Hematopoietic multipotent progenitor cell (in vitro differentiated cells): ENCODE results near the gene BATF2. TPM values are rescaled to one million over a fixed set of nuclear protein-coding genes. Genes with fewer than 3 reads are reported as not detected.

Experiments
- DNase-seq, 3 donors: peaks; one replicate each; pipeline ENCODE4 v3.0.0-alpha.2; 2011 to 2015; ENCODE audit warnings: low read depth in 2 of 3, low spot score in 2 of 3
- small RNA-seq: library from RNA; depleted of rRNA; stranded (forward); fragments of <200 nt; gene quantifications from one replicate; pipeline ENCODE3, GENCODE V24; 2012
- total RNA-seq: library from RNA; depleted of rRNA; stranded (reverse); fragments of >200 nt; gene quantifications from one replicate; pipeline ENCODE4 v1.2.3, GENCODE V29; 2012

Gene BATF2
- total RNA-seq, 1 donor: 0.81 TPM

DNA sequence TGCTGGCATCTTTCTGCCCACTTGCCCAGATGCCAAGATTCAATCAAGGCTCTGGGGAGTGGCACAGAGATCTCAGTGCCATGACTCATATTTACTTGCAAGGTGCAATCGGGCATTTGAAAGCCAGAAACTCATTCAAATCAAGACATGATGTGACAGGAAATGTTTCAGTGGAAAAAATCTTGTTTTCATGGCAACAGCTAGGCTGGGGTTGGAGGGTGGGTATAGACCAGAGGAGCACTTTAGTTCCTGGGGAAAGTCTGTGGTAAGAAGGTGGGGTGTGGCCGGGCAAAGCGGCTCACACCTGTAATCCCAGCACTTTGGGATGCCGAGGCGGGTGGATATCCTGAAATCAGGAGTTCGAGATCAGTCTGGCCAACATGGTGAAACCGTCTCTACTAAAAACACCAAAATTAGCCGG, 26.0 kb downstream of the BATF2 start:
- DNase-seq: peak in 1 of 3 donors; percentile 24

DNA sequence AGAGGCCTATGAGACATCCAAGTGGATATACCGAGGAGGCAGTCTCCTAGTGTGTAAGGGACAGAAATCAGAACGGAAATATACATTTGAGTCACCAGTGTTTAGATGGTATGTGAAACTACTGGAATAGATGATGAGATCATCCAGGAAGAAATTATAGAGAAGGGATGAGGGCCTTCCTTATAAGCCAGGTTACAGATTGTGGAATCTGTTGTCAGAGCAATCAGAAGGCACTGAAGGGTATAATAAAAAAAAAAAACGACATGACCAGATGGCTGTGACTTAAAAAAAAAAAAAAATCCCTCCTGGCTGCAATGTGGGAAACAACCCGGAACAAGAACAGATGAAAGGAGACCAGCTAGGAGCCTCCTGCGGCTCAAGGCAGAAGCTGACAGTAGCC, 27.6 kb downstream of the BATF2 start:
- DNase-seq: no peak

DNA sequence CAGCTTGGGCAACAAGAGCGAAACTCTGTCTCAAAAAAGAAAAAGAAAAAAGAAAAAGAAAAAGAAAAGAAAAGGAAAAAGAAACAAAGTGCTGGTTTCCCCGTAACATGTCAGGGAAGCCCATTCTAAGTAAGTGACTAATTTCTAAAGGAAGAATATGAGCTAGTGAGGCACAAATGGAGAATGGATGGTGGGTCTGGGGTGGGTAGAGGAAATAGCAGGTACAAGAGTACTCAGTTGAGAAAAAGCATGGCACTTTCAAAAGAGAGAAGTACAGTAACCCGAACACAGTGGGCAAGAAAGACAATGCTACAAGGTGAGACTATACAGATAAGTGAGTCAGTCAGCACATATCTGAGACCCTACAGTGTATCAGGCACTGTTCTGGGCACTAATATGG, 29.4 kb downstream of the BATF2 start:
- DNase-seq: no peak

DNA sequence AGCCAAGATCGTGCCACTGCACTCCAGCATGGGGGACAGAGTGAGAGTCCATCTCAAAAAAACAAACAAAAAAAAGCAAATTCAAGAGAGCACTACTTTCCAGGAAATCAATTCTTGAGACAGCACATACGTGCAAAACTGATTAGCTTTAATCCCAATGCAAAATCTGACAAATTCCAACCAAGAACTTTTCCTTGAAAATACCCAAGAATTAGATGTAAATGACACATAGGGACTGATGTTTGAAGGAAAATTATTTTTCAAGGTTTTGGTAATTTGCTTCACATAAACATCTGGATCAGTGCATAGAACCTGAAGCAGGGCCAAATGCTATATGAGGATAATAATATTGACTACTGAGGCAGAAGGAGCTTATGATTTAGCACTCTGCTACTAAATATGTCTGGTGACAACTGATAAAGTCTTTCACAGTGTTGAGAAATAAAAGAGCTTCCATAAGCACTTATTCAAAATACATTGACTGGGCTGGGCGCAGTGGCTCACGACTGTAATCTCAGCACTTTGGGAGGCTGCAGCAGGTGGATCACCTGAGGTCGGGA, 33.6 kb downstream of the BATF2 start:
- no peak for DNase-seq

DNA sequence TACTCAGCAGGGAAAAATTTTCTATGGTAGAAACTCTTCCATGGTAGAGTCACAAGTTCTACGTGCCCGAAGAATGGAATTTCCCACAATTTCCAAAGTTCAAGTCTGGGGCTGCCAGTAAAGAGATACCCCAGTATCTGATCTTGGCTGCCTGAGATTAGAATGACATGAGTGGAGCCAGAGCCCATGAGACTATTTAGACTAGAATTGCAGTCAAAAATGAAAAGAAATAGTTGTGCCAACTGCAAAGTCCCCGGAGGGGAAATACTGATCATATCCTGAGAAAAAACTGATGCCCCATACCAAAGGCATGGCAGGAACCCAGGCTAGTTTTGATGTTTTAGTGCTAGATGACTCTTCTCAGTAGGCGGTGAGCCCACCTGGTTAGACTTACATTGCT, 36.1 kb downstream of the BATF2 start:
- DNase-seq: no peak

DNA sequence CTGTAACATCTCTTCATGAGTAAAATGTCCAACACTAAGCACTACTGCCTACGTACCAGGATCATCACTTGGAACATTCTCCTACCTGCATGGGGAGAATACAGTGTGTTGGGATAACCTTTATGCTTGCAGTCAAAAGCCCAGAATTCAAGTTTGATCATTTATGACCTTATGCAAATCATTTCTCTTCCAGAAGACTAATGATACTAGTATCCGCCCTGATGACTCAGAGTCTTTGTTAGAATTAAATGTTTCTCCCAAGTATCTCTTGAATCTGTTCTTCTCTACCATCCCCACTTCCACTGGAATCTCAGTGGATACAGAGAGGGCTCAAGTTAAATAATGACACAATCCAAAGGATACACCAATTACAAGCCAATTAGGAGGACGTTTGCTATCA, 37.3 kb downstream of the BATF2 start:
- DNase-seq: no peak

DNA sequence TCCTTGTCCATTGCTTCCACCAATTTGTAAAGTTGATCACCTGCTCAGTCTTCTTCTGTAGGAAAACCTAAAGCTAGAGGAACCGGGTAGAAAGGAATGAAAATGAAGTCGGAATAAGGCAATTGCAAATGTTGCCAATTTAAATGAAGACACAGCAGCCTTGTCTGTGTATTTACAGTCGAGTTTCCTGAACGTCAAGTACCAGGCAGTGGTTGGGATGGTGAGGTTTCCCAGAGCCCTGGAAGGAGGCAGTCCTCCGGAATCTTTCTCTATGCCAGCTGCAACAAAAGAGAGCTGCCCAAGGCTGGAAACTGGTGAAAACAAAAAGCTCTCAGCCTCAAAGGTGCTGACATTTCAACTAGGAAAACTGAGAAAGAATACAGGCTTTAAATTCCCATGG, 42.6 kb downstream of the BATF2 start:
- no peak for DNase-seq

DNA sequence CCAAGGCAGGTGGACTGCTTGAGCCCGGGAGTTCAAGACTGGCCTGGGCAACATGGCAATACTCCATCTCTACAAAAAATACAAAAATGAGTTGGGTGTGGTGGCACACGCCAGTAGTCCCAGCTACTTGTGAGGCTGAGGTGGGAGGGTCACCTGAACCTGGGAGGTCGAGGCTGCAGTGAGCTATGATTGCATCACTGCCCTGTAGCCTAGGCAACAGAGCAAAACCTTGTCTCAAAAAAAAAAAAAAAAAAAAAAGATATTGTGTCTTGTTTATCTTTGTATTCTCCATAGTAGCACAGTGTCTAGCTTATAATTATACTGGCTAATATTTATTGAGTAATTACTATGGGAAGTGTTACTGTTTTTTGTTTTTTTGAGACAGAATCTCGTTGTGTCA, 45.2 kb downstream of the BATF2 start:
- no peak for DNase-seq

DNA sequence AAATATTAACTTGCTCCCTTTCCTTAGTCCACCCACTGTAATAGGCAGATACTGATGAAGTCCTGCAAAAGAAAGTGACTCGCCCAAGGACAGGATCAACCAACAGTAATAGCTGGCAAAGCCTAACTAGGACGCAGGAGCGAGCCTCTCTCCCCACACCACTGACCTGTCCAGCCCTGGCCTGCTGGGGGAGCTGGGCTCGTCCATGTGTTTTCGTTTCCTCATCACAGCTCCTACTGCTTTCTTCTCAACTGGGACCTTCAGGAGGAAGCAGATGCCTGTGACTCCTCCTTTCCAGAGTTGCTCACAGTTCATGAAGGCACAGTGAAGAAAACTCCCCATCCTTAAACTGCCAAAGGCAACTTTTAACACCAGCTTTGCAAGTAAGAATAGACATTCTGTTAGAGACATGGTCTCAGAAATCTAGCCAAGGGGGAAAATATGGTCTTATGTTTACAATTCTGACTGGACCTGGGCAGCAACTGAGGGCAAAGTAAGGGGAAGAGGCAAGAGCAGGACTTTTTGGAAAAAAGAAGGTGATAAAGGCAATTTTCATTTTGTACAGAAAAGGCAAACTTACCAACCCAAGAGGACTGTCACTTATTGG, 49.5 kb downstream of the BATF2 start:
- no peak for DNase-seq

Small RNA genes within 50 kb of the gene (small RNA-seq; reads per million reads assigned to genes)
- gene MIR6879 (not detected), gene SNX15 (not detected)

Other genes with a start within 250 kb of the BATF2 start
- gene PYGM, start 237.0 kb downstream of the BATF2 start, total RNA-seq: 4.6 TPM
- 367 TPM for gene SF1, start 218.4 kb downstream of the BATF2 start, total RNA-seq
- gene MAP4K2, start 193.8 kb downstream of the BATF2 start, total RNA-seq: 70.8 TPM
- gene MEN1, start 186.4 kb downstream of the BATF2 start, total RNA-seq: 66.5 TPM
- gene CDC42BPG, start 152.3 kb downstream of the BATF2 start, total RNA-seq: 7.5 TPM
- 105 TPM for gene EHD1, start 118.3 kb downstream of the BATF2 start, total RNA-seq
- 29.9 TPM for gene ATG2A, start 79.8 kb downstream of the BATF2 start, total RNA-seq
- gene PPP2R5B, start 72.3 kb downstream of the BATF2 start, total RNA-seq: 5.9 TPM
- gene GPHA2, start 61.1 kb downstream of the BATF2 start, total RNA-seq: not detected
- not detected for gene MAJIN, start 24.9 kb downstream of the BATF2 start, total RNA-seq
- 171 TPM for gene ARL2, start 17.2 kb upstream of the BATF2 start, total RNA-seq
- gene SNX15, start 30.5 kb upstream of the BATF2 start, total RNA-seq: 25.9 TPM
- gene SAC3D1, start 44.2 kb upstream of the BATF2 start, total RNA-seq: 12.4 TPM
- gene NAALADL1, start 61.6 kb upstream of the BATF2 start, total RNA-seq: 94.5 TPM
- gene CDCA5, start 87.1 kb upstream of the BATF2 start, total RNA-seq: 5.1 TPM
- 60.6 TPM for gene ZFPL1, start 87.3 kb upstream of the BATF2 start, total RNA-seq
- 657 TPM for gene VPS51, start 99.2 kb upstream of the BATF2 start, total RNA-seq
- 46.6 TPM for gene TM7SF2, start 114.9 kb upstream of the BATF2 start, total RNA-seq
- gene ZNHIT2, start 120.7 kb upstream of the BATF2 start, total RNA-seq: 11.0 TPM
- 655 TPM for gene FAU, start 125.2 kb upstream of the BATF2 start, total RNA-seq
- 53.9 TPM for gene MRPL49, start 125.3 kb upstream of the BATF2 start, total RNA-seq
- 44.7 TPM for gene SYVN1, start 137.5 kb upstream of the BATF2 start, total RNA-seq
- not detected for gene SPDYC, start 173.3 kb upstream of the BATF2 start, total RNA-seq
- gene CAPN1, start 185.0 kb upstream of the BATF2 start, total RNA-seq: 160 TPM